Endothelial cell of umbilical vein (primary cell): ENCODE data around the gene ZC2HC1B.

ENCODE experiments used
- CTCF ChIP-seq, 2 donors: IDR thresholded peaks; 1 replicate in 1 of 2; 2 replicates in 1 of 2; pipeline ENCODE4 v1.5.1; 2011; ENCODE audit warnings: low read length in 2 of 2, mild to moderate bottlenecking in 2 of 2, moderate library complexity in 2 of 2, control low read depth in 1 of 2, inconsistent platforms in 1 of 2, low read depth in 1 of 2; ENCODE audit not compliant: insufficient read depth in 1 of 2; ENCODE audit errors: extremely low read depth in 1 of 2
- EZH2 ChIP-seq: IDR thresholded peaks from 2 replicates; pipeline ENCODE4 v1.6.1; 2012; ENCODE audit warnings: borderline replicate concordance, low read depth, mild to moderate bottlenecking, moderate library complexity, low read length, inconsistent platforms; ENCODE audit not compliant: severe bottlenecking
- MYC ChIP-seq: IDR thresholded peaks from one replicate; pipeline ENCODE4 v1.6.1; 2011; ENCODE audit warnings: mild to moderate bottlenecking, low read depth, low read length
- POLR2AphosphoS5 ChIP-seq: IDR thresholded peaks from 2 replicates; pipeline ENCODE4 v1.6.1; 2012; ENCODE audit warnings: low read depth, mild to moderate bottlenecking, control low read depth, low read length, moderate library complexity; ENCODE audit not compliant: insufficient read depth

GRCh38 chr6:143984666-143985065 is 120.4 kb downstream of the ZC2HC1B start:
- TF ChIP-seq CTCF (IDR thresholded peaks at IDR 0.05; ENCODE audit: extremely low read depth in 1 of 2, insufficient read depth in 1 of 2, low read depth in 1 of 2, low read length in 2 of 2), result no peak
- TF ChIP-seq MYC, result no peak
- TF ChIP-seq POLR2AphosphoS5, result no peak
- TF ChIP-seq EZH2, result no peak
